ENCODE results near the gene PRH1. TPM values are rescaled to one million over a fixed set of nuclear protein-coding genes. Genes with fewer than 3 reads are reported as not detected.

The PRH1 gene
- 1 to 10 TPM; 4.8 to 7.4 TPM for total RNA-seq

DNA sequence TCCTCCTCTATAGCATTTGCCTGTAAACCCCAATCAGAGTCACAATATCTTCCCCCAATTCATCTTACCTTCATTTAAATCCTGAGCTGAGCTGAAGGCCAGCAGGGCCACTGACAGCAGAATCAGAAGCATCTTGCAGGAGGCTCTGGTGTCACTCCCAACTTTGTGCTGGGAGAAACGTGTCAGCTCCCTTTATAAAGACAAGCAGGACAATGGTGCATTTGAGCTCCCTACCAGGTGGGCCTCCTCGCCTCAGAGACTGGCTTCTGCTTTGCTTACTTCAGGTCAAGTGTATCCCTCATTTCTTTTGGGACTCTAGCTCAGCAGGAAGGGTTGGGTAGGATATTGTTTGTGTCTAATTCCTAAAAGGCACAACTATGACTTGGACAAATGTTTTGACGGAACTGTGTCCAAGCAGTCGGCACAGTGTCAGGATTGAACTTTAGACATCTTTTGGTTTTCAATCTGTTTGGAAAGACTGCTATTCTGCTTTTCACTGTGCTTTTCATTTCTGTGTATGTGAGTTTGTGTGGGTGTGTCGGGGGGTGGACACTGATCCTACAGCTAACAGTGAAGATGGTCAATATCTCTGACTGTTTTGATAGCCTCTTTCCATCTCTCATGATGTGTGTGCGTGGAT, at the start of gene PRH1:
Gene PRH1, minus strand, starts transcription at position 170 of the 640 bp plus-strand sequence. Its CDS starts 38 bp downstream, at position 132.
- H3K36me3 Mint-ChIP-seq (ENCODE audit: low read depth), result peaks cover 5% of the 10 kb centered on the region
- H3K27me3 Mint-ChIP-seq (ENCODE audit: low read depth), result no peaks in the 10 kb centered on the region
- DNase-seq, result no peak
- no peak within 1 kb of the TSS for H3K27ac Mint-ChIP-seq
- CTCF ChIA-PET, result no interaction called here
- no peaks in the 10 kb centered on the region for H3K9me3 Mint-ChIP-seq
- no peaks in the 10 kb centered on the region for H3K4me1 Mint-ChIP-seq (ENCODE audit: low read depth)
- intact Hi-C loops (cut with micrococcal nuclease), result no loop called here
- no peak within 1 kb of the TSS for H3K4me3 Mint-ChIP-seq

DNA sequence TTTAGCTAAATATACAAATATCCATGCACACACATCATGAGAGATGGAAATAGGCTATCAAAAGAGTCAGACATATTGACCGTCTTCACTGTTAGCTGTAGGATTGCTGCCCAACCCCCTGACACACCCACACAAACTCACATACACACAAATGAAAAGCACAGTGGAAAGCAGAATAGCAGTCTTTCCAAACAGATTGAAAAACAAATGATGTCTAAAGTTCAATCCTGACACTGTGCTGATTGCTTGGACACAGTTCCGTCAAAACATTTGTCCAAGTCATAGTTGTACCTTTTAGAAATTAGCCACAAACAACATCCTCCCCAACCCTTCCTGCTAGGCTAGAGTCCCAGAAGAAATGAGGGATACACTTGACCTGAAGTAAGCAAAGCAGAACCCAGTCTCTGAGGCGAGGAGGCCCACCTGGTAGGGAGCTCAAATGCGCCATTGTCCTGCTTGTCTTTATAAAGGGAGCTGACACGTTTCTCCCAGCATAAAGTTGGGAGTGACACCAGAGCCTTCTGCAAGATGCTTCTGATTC, 44.8 kb upstream of the PRH1 start, which contains the start of gene PRH2:
Gene PRH2, plus strand, starts transcription at position 491 of the 541 bp plus-strand sequence. Its CDS starts 38 bp downstream, at position 529.
- intact Hi-C loops (cut with micrococcal nuclease), result no loop called here
- no peaks in the 10 kb centered on the region for H3K27me3 Mint-ChIP-seq (ENCODE audit: low read depth)
- CTCF ChIA-PET, result no interaction called here
- DNase-seq, result no peak
- H3K9me3 Mint-ChIP-seq, result no peaks in the 10 kb centered on the region
- no peaks in the 10 kb centered on the region for H3K36me3 Mint-ChIP-seq (ENCODE audit: low read depth)
- no peak within 1 kb of the TSS for H3K4me3 Mint-ChIP-seq
- no peak within 1 kb of the TSS for H3K27ac Mint-ChIP-seq
- no peaks in the 10 kb centered on the region for H3K4me1 Mint-ChIP-seq (ENCODE audit: low read depth)

DNA sequence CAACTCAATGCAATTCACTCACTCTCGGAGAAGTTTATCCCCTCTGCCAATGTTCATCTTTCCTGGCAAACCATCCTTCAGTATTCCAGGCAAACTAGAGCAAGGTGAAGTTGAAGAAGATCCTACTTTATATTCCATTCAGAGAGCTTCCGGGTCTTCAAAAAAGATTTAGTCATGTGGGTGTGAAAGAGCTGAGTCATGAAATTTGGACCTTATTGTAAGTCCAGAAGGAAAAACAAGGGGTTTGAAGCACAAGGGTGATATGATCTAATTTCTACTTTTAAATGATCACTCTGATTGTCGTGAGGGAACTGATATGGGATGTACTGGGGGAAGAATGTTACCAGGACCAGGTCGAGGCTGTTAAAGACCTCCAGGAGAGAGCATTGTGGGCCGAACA, 42.2 kb upstream of the PRH1 start:
- Mint-ChIP-seq H3K4me3 (no peak overlapping the region), H3K27me3 (ENCODE audit: low read depth) (no peaks in the 10 kb centered on the region), H3K4me1 (ENCODE audit: low read depth) (no peaks in the 10 kb centered on the region), H3K9me3 (no peaks in the 10 kb centered on the region), H3K27ac (no peak overlapping the region), H3K36me3 (ENCODE audit: low read depth) (no peaks in the 10 kb centered on the region)
- intact Hi-C loops (cut with micrococcal nuclease), result no loop called here
- no peak for DNase-seq
- CTCF ChIA-PET, result no interaction called here

DNA sequence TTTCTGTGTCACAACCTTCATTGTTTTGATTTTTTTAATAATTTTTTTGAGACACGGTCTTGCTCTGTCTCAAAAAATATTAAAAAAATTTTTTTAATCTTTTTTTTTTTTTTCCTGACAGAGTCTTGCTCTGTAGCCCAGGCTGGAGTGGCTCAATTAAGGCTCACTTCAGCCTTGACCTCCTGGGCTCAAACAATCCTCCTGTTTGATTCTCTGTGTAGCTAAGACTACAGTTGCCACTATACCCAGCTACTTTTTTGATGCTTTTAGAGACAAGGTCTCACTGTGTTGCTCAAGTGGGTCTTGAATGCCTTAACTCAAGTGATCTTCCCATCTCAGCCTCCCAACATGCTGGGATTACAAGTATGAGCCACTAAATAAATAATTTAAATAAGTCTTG, 35.8 kb upstream of the PRH1 start:
- Mint-ChIP-seq H3K36me3 (ENCODE audit: low read depth) (no peaks in the 10 kb centered on the region), H3K4me1 (ENCODE audit: low read depth) (no peaks in the 10 kb centered on the region), H3K27ac (no peak overlapping the region), H3K4me3 (no peak overlapping the region), H3K27me3 (ENCODE audit: low read depth) (no peaks in the 10 kb centered on the region), H3K9me3 (no peaks in the 10 kb centered on the region)
- intact Hi-C loops (cut with micrococcal nuclease), result no loop called here
- CTCF ChIA-PET, result no interaction called here
- no peak for DNase-seq

DNA sequence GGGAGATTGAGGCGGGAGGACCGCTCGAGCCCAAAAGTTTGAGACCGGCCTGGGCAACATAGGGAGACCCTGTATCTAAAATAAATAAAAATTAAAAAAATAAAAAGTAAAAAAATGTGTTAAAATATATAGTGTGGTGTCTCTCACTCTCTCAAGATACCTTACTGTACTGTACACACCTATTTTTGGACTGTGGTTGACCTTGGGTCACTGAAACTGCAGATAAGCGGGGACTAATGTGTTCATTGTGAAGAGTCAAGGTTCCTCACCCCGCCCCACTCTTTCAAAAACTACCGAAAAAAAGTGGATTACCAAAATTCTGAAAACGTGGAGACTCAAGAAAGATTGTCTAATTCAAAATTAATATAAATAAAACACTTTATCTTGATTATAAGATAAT, 26.3 kb upstream of the PRH1 start:
- no peak for DNase-seq
- Mint-ChIP-seq H3K9me3 (peaks cover 3% of the 10 kb centered on the region), H3K27me3 (ENCODE audit: low read depth) (no peaks in the 10 kb centered on the region), H3K4me3 (no peak overlapping the region), H3K27ac (no peak overlapping the region), H3K36me3 (ENCODE audit: low read depth) (peaks cover 9% of the 10 kb centered on the region), H3K4me1 (ENCODE audit: low read depth) (no peaks in the 10 kb centered on the region)
- CTCF ChIA-PET, result no interaction called here
- intact Hi-C loops (cut with micrococcal nuclease), result no loop called here

DNA sequence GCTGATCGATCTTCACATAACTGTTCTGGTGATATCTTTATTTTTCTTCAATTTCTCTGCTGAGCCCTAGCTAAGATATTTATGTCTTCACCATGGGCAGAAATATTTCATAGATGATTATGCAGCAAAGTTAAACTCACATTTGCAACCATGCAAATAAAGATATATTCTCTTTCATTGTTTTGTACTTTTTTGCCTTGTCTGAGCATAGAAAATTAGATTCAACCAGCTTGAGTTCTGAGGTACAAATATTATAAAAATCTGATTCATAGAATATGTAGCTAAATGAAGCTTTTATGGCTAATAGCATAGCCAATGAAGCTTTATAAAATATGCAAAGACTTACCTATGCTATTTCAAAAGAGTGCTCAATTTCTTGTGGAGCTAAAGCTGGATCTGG, 25.4 kb upstream of the PRH1 start, which contains the start of gene TAS2R13:
Gene TAS2R13, minus strand, starts transcription at position 101 of the 400 bp plus-strand sequence. CDS start 264 bp downstream, outside the sequence.
- intact Hi-C loops (cut with micrococcal nuclease), result no loop called here
- peaks cover 10% of the 10 kb centered on the region for H3K9me3 Mint-ChIP-seq
- no peak within 1 kb of the TSS for H3K27ac Mint-ChIP-seq
- peaks cover 15% of the 10 kb centered on the region for H3K36me3 Mint-ChIP-seq (ENCODE audit: low read depth)
- CTCF ChIA-PET, result no interaction called here
- H3K4me3 Mint-ChIP-seq, result no peak within 1 kb of the TSS
- DNase-seq, result no peak
- no peaks in the 10 kb centered on the region for H3K27me3 Mint-ChIP-seq (ENCODE audit: low read depth)
- H3K4me1 Mint-ChIP-seq (ENCODE audit: low read depth), result no peaks in the 10 kb centered on the region

DNA sequence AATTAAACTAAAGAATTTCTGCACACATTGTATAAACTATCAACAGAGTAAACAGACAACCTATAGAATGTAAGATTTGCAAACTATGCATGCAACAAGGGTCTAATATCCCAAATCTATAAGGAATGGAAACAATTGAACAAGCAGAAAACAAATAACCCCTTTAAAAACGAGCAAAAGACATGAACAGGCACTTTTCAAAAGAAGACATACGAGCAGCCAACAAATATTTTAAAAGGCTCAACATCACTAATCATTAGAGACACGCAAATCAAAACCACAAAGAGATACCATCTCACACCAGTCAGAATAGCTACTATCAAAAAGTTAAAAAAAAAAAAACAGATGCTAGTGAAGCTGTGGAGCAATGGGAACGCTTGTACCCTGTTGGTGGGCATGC, 20.6 kb upstream of the PRH1 start:
- H3K4me1 Mint-ChIP-seq (ENCODE audit: low read depth), result no peaks in the 10 kb centered on the region
- no peak for DNase-seq
- H3K4me3 Mint-ChIP-seq, result no peak overlapping the region
- peaks cover 33% of the 10 kb centered on the region for H3K36me3 Mint-ChIP-seq (ENCODE audit: low read depth)
- peaks cover 32% of the 10 kb centered on the region for H3K9me3 Mint-ChIP-seq
- no peaks in the 10 kb centered on the region for H3K27me3 Mint-ChIP-seq (ENCODE audit: low read depth)
- CTCF ChIA-PET, result no interaction called here
- intact Hi-C loops (cut with micrococcal nuclease), result no loop called here
- H3K27ac Mint-ChIP-seq, result no peak overlapping the region

DNA sequence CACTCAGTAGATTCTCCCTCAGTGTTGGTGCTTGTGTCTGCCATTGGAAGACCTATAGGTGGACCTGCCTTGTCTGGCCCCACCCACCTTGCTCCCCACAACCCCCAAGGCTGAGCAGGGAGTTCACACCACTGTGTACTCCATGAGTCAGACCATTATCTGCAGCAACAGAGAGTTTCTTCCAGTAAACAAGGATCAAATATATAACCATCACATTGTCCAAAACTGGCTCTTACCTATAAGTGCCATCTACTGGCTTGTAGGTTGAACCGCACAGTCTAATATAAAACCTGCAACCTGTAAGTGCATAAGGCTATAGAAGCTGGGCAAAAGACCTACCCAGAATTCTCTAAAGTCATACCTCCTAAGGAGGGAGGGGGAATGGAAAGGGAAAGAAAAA, 17.4 kb upstream of the PRH1 start:
- no peak overlapping the region for H3K27ac Mint-ChIP-seq
- DNase-seq, result no peak
- intact Hi-C loops (cut with micrococcal nuclease), result no loop called here
- no peak overlapping the region for H3K4me3 Mint-ChIP-seq
- CTCF ChIA-PET, result no interaction called here
- H3K9me3 Mint-ChIP-seq, result peaks cover 32% of the 10 kb centered on the region
- peaks cover 28% of the 10 kb centered on the region for H3K36me3 Mint-ChIP-seq (ENCODE audit: low read depth)
- H3K27me3 Mint-ChIP-seq (ENCODE audit: low read depth), result no peaks in the 10 kb centered on the region
- no peaks in the 10 kb centered on the region for H3K4me1 Mint-ChIP-seq (ENCODE audit: low read depth)

DNA sequence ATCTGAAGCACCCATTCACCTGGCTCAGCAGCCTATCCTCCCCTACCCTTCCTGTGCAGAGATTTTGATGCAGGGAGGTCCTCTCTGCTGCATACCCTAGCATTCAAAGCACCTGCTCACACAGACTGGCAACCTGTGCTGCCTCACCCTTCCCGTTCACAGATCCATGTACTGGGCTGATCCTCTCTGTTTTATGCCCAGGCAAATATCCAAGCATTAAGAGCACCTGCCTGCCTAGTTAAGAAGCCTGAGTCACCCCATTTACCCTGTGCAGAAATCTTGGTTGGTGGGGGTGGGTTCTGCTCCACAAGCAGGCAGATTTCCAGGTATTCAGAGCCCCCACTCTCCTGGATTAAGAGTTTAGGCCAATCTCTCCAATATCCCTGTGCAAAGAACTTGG, 16.9 kb upstream of the PRH1 start:
- no peak overlapping the region for H3K27ac Mint-ChIP-seq
- CTCF ChIA-PET, result no interaction called here
- intact Hi-C loops (cut with micrococcal nuclease), result no loop called here
- H3K27me3 Mint-ChIP-seq (ENCODE audit: low read depth), result no peaks in the 10 kb centered on the region
- H3K4me3 Mint-ChIP-seq, result no peak overlapping the region
- peaks cover 28% of the 10 kb centered on the region for H3K36me3 Mint-ChIP-seq (ENCODE audit: low read depth)
- H3K9me3 Mint-ChIP-seq, result peaks cover 31% of the 10 kb centered on the region
- DNase-seq, result no peak
- no peaks in the 10 kb centered on the region for H3K4me1 Mint-ChIP-seq (ENCODE audit: low read depth)

DNA sequence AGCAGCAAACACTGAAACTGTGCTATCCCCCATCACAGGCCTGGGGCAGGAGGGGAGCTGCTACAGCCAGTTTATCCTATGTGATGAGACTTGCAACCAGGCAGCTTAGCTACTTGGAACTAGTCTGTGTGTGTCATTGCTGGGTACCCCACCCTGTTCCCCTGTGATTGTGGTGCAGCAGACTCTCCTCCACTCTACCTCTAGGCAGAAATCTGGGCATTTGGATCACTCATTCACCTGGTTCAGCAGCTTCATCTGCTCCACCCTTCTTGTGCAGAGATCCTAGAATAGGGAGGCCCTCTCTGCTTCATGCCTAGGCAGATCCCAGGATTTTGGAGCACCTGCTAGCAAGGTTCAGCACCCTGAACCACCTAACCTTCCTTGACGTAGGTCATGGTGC, 16.5 kb upstream of the PRH1 start:
- peaks cover 28% of the 10 kb centered on the region for H3K9me3 Mint-ChIP-seq
- intact Hi-C loops (cut with micrococcal nuclease), result no loop called here
- CTCF ChIA-PET, result no interaction called here

DNA sequence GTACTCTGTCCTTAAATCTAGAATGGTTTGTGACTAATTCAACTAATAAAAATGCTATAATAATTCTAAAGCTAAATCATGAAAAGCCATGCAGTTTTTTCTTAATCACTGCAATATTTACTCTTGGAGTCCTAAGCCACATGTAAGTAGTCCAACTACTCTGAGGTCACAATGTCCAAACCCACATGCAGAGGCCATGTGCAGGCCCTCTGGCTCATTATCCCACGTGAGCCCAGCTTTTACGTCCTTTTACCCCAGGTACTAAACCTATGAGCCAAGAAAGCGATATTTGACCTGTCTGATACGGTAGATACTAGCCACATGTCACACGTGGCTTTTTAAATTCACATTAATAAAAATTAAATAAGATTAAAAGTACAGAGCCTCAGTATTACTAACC, 12.8 kb upstream of the PRH1 start:
- H3K27ac Mint-ChIP-seq, result no peak overlapping the region
- intact Hi-C loops (cut with micrococcal nuclease), result no loop called here
- CTCF ChIA-PET, result interaction anchor here (0.7 kb wide), 2 partner anchors 8 to 15 kb away, joined by 3 read pairs; no protein-coding TSS in a partner anchor
- peaks cover 10% of the 10 kb centered on the region for H3K36me3 Mint-ChIP-seq (ENCODE audit: low read depth)
- no peaks in the 10 kb centered on the region for H3K4me1 Mint-ChIP-seq (ENCODE audit: low read depth)
- H3K27me3 Mint-ChIP-seq (ENCODE audit: low read depth), result no peaks in the 10 kb centered on the region
- H3K9me3 Mint-ChIP-seq, result peaks cover 2% of the 10 kb centered on the region
- no peak for DNase-seq
- no peak overlapping the region for H3K4me3 Mint-ChIP-seq

More for the DNA sequence above, 16.5 kb upstream of the PRH1 start:
- DNase-seq, result no peak
- H3K4me1 Mint-ChIP-seq (ENCODE audit: low read depth), result no peaks in the 10 kb centered on the region
- H3K27me3 Mint-ChIP-seq (ENCODE audit: low read depth), result no peaks in the 10 kb centered on the region
- H3K4me3 Mint-ChIP-seq, result no peak overlapping the region
- no peak overlapping the region for H3K27ac Mint-ChIP-seq
- peaks cover 25% of the 10 kb centered on the region for H3K36me3 Mint-ChIP-seq (ENCODE audit: low read depth)

DNA sequence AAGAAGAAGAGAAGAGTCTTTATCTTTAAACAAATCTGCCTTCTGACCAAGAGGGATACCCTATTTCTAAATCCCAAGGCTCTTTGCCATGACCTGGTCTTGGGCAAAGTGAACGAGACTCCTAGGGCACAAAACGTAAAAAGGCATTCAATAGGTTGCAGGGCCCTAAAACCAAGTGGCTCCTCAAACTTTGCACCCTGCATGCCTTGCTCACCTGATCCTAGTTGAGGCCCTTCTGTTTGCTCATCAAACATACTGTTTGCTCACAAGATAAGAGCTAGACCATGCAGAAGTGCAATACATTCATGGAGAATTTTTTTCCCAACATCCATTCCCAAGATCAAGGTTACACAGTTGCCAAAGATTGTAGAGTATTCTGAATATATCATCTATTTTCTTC, 7.9 kb upstream of the PRH1 start:
- Mint-ChIP-seq H3K36me3 (ENCODE audit: low read depth) (peaks cover 8% of the 10 kb centered on the region), H3K27me3 (ENCODE audit: low read depth) (no peaks in the 10 kb centered on the region), H3K9me3 (no peaks in the 10 kb centered on the region), H3K4me3 (no peak overlapping the region), H3K27ac (no peak overlapping the region), H3K4me1 (ENCODE audit: low read depth) (no peaks in the 10 kb centered on the region)
- intact Hi-C loops (cut with micrococcal nuclease), result no loop called here
- no peak for DNase-seq
- CTCF ChIA-PET, result no interaction called here

DNA sequence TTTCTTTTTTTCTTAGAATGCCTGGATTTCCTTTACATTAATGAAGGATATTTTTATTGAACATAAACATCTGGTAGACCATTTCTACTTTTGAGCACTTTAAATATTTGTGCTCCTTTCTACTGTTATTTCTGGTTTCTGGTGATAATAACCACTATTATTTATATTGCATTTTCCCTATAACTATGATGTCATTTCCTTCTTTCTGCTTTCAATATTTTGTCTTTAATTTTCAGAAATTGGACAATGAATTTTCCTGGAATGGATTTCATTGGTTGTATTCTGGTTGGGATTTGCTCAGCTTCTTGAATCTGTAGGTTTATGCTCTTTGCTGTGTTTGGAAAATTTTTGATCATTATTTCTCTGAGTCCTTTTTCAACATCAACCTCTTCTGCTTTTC, 5.2 kb upstream of the PRH1 start:
- no peaks in the 10 kb centered on the region for H3K4me1 Mint-ChIP-seq (ENCODE audit: low read depth)
- no peak overlapping the region for H3K4me3 Mint-ChIP-seq
- H3K36me3 Mint-ChIP-seq (ENCODE audit: low read depth), result peaks cover 5% of the 10 kb centered on the region
- no peaks in the 10 kb centered on the region for H3K9me3 Mint-ChIP-seq
- DNase-seq, result no peak
- H3K27ac Mint-ChIP-seq, result no peak overlapping the region
- CTCF ChIA-PET, result no interaction called here
- no peaks in the 10 kb centered on the region for H3K27me3 Mint-ChIP-seq (ENCODE audit: low read depth)
- intact Hi-C loops (cut with micrococcal nuclease), result no loop called here

Data from activated naive CD4-positive, alpha-beta T cell treated with anti-CD3 and anti-CD28 coated beads for 36 hours (primary cell).